ENCODE measurements around the gene PRRG4. TPM values are rescaled to one million over a fixed set of nuclear protein-coding genes. Genes with fewer than 3 reads are reported as not detected.
"Not testable (repeated sequence)": the region's sequence is repeated elsewhere in the genome, so short reads cannot be mapped to it uniquely, and the experiment has no call there.

Gene PRRG4
- total RNA-seq, 3 donors from 2014 or later: 2.2 to 25.5 (median 9.5) TPM

DNA sequence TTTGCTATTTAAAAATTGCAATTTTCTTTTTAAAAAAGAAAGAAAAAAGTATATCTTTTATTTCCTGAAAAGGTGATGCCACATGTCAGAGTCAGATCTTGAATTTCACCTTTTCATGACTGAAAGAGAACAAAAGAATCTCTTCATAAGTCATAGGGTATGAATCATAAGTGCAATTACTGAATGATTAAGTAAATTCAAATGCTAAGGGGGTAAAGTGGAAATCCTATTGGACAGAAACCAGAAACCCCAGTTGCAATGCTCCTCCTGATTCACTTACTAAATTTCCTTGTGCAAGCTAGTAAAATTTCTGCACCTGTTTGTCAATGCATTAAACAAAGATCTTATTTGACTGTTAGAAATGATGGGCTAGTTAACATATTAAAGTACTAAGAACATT lies 8.2 kb upstream of the PRRG4 start:
- H3K4me1 ChIP-seq: no peaks in the 10 kb centered on the region
- H3K27me3 ChIP-seq: no peaks in the 10 kb centered on the region
- no peaks in the 10 kb centered on the region for H3K9me3 ChIP-seq
- H3K27ac ChIP-seq: no peak overlapping the region
- no peaks in the 10 kb centered on the region for H3K36me3 ChIP-seq
- intact Hi-C loops (cut with DNase I; ENCODE audit: low total_unique reads): no loop called here
- DNase-seq (ENCODE audit: low spot score in 2 of 2): no peak
- TF ChIP-seq POLR2AphosphoS5 (IDR thresholded peaks at IDR 0.05): no peak
- TF ChIP-seq, protein P1, sequence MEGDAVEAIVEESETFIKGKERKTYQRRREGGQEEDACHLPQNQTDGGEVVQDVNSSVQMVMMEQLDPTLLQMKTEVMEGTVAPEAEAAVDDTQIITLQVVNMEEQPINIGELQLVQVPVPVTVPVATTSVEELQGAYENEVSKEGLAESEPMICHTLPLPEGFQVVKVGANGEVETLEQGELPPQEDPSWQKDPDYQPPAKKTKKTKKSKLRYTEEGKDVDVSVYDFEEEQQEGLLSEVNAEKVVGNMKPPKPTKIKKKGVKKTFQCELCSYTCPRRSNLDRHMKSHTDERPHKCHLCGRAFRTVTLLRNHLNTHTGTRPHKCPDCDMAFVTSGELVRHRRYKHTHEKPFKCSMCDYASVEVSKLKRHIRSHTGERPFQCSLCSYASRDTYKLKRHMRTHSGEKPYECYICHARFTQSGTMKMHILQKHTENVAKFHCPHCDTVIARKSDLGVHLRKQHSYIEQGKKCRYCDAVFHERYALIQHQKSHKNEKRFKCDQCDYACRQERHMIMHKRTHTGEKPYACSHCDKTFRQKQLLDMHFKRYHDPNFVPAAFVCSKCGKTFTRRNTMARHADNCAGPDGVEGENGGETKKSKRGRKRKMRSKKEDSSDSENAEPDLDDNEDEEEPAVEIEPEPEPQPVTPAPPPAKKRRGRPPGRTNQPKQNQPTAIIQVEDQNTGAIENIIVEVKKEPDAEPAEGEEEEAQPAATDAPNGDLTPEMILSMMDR (IDR thresholded peaks at IDR 0.05): no peak
- no peak for TF ChIP-seq POLR2A (IDR thresholded peaks at IDR 0.05)
- H3K4me3 ChIP-seq: no peak overlapping the region

DNA sequence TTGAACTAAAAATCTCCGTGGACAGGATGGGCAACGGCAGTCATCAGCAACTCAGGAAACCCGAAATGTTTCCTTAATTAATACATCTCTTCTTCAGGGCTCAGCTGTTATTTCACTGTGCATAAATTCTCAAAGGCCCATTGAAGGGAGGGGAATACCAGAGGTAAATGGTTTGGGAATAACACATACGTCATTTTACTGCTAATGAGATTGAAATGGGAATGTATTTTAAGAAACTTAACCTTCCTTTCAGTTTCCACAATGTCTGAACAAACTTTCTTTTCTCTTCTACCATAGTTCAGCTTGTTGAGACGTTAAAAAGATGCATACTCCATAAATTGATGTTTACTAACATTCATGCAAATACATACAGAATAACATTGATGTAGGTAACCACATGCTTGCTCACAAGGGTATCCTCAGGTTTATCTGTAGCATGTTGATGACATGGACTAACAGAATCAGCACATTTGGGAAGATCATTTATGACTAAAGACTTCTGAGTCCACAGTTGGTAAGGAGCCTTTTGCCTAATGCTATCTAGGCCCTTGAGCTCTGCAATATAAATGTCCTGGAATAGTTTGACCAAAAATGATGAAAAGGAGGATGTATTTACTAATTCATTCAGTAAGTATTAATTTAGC lies 7.7 kb upstream of the PRRG4 start:
- no peak overlapping the region for H3K27ac ChIP-seq

DNA sequence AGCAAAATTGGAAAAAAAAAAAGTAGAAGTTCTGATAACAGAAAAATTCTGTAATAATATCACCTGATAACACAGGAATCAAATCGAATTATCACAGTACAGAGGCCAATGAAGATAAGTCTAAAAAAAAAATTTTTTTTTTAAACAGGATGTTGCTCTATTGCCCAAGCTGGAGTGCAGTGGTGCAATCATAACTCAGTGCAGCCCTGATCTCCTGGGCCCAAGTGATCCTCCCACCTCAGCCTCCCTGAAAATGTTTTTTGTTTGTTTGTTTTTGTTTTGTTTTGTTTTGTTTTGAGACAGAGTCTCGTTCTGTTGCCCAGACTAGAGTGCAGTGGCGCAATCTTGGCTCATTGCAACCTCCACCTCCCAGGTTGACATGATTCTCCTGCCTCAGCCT lies 6.1 kb upstream of the PRRG4 start:
- H3K4me3 ChIP-seq; intact Hi-C loops (cut with DNase I; ENCODE audit: low total_unique reads); H3K27me3 ChIP-seq; DNase-seq (ENCODE audit: low spot score in 2 of 2); H3K27ac ChIP-seq; H3K4me1 ChIP-seq; H3K36me3 ChIP-seq; H3K9me3 ChIP-seq: not testable (repeated sequence)

More for the DNA sequence above, 7.7 kb upstream of the PRRG4 start:
- H3K9me3 ChIP-seq: no peaks in the 10 kb centered on the region
- DNase-seq (ENCODE audit: low spot score in 2 of 2): no peak
- no peaks in the 10 kb centered on the region for H3K27me3 ChIP-seq
- H3K36me3 ChIP-seq: no peaks in the 10 kb centered on the region
- TF ChIP-seq, protein P1 (IDR thresholded peaks at IDR 0.05): no peak
- TF ChIP-seq POLR2A (IDR thresholded peaks at IDR 0.05): no peak
- no peak for TF ChIP-seq POLR2AphosphoS5 (IDR thresholded peaks at IDR 0.05)
- H3K4me1 ChIP-seq: no peaks in the 10 kb centered on the region
- intact Hi-C loops (cut with DNase I; ENCODE audit: low total_unique reads): no loop called here
- no peak overlapping the region for H3K4me3 ChIP-seq

DNA sequence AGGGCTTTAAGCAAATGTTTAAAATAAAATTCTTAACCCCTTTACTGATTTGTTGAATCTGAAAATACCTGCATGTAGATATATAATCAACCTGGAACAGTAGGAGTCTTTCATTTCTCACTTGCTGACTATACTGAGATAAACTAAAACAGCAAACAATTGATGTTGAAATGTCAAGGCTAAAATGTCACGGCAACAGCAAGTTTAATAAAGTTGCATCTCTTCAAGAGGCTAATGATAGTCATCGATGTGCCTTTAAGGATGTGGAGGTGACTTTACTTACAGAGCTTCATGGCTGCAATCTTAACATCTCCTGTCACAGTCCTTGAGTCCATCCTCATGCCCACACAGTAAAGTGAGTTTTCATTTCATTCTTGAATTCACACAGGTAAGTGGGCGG lies 3.6 kb upstream of the PRRG4 start:
- H3K36me3 ChIP-seq: no peaks in the 10 kb centered on the region
- H3K4me3 ChIP-seq: no peak overlapping the region
- H3K4me1 ChIP-seq: no peaks in the 10 kb centered on the region
- H3K27ac ChIP-seq: no peak overlapping the region
- no peaks in the 10 kb centered on the region for H3K9me3 ChIP-seq
- intact Hi-C loops (cut with DNase I; ENCODE audit: low total_unique reads): no loop called here
- TF ChIP-seq, protein P1 (IDR thresholded peaks at IDR 0.05): no peak
- TF ChIP-seq POLR2AphosphoS5 (IDR thresholded peaks at IDR 0.05): no peak
- no peak for TF ChIP-seq POLR2A (IDR thresholded peaks at IDR 0.05)
- no peak for DNase-seq (ENCODE audit: low spot score in 2 of 2)
- H3K27me3 ChIP-seq: no peaks in the 10 kb centered on the region

DNA sequence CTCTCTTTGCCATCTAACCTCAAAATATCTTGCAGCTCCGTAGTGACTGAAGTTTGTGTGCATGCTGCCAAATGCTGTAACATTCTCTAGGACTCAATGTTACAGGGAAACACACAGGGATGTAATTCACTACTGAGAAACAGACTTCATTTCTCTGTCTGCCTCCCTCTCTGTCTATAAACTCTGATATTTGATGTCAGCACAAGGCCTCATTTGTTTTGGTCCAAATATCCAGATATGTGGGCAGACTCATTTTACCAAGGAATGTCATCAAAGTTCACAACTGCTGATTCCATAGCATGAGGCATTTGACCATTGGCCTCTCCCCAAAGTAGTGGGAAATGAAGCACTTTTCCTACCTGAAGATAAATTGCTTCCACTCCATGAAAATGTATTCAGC lies 2.5 kb upstream of the PRRG4 start:
- no peaks in the 10 kb centered on the region for H3K4me1 ChIP-seq
- DNase-seq (ENCODE audit: low spot score in 2 of 2): no peak
- H3K27ac ChIP-seq: no peak overlapping the region
- no peaks in the 10 kb centered on the region for H3K27me3 ChIP-seq
- H3K4me3 ChIP-seq: no peak overlapping the region
- no peaks in the 10 kb centered on the region for H3K9me3 ChIP-seq
- intact Hi-C loops (cut with DNase I; ENCODE audit: low total_unique reads): no loop called here
- TF ChIP-seq POLR2A (IDR thresholded peaks at IDR 0.05) (no peak), POLR2AphosphoS5 (IDR thresholded peaks at IDR 0.05) (no peak)
- TF ChIP-seq, protein P1 (IDR thresholded peaks at IDR 0.05): no peak
- H3K36me3 ChIP-seq: no peaks in the 10 kb centered on the region
